HG03469 (cell line): ENCODE results near the gene GPBP1L1.
"Not testable (repeated sequence)": the region's sequence is repeated elsewhere in the genome, so short reads cannot be mapped to it uniquely, and the experiment has no call there.

Experiments used
- ATAC-seq: cut with Tn5 transposase; IDR thresholded peaks from one replicate; pipeline ENCODE4 v1.9.1; 2021; ENCODE audit warnings: mild to moderate bottlenecking, moderate library complexity, moderate number of reproducible peaks; ENCODE audit not compliant: unreplicated experiment

Gene GPBP1L1

GRCh38 chr1:45596765-45597164 lies 89.6 kb downstream of the GPBP1L1 start:
- not testable (repeated sequence) for ATAC-seq

DNA sequence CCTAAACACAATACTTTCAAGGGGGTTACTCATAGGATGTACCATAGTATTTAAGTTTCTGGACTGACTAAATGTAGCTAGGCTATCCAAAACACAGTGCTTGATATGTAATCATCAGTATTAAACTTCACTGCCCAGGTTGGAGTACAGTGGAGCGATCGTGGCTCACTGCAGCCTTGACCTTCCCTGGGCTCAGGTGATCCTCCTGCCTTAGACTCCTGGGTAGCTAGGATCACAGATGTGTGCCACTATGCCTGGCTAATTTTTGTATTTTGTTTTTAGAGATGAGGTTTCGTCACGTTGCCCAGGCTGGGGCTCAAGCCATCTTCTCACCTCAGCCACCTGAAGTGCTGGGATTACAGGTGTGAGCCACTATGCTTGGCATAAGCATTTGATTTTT lies 91.9 kb downstream of the GPBP1L1 start:
- ATAC-seq, result no peak

GRCh38 chr1:45589861-45590260 lies 96.5 kb downstream of the GPBP1L1 start:
- no peak for ATAC-seq

DNA sequence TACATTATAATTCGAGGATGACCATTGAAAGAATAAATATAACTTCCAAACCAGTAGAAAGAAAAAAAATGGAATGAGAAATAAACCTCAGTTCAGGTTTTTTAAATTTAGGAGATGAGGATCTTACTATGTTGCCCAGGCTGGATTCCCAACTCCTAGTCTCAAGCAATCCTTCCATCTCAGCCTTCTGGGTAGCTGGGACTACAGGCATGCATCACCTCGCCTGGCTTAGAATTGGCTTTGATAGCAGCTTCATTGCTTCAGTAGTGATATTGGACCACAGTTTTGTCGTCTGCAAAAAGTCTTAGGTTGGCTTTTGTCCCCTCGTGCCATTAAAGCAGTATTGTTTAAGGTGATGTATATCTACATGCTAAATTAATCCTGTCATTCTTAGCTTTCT lies 99.6 kb downstream of the GPBP1L1 start:
- ATAC-seq, result no peak

GRCh38 chr1:45585496-45586075 lies 100.7 kb downstream of the GPBP1L1 start:
- ATAC-seq, result no peak

GRCh38 chr1:45585110-45585426 lies 101.3 kb downstream of the GPBP1L1 start:
- no peak for ATAC-seq

- no peak for ATAC-seq
Observed at GRCh38 chr1:45584351-45585109, 101.8 kb downstream of the GPBP1L1 start.

DNA sequence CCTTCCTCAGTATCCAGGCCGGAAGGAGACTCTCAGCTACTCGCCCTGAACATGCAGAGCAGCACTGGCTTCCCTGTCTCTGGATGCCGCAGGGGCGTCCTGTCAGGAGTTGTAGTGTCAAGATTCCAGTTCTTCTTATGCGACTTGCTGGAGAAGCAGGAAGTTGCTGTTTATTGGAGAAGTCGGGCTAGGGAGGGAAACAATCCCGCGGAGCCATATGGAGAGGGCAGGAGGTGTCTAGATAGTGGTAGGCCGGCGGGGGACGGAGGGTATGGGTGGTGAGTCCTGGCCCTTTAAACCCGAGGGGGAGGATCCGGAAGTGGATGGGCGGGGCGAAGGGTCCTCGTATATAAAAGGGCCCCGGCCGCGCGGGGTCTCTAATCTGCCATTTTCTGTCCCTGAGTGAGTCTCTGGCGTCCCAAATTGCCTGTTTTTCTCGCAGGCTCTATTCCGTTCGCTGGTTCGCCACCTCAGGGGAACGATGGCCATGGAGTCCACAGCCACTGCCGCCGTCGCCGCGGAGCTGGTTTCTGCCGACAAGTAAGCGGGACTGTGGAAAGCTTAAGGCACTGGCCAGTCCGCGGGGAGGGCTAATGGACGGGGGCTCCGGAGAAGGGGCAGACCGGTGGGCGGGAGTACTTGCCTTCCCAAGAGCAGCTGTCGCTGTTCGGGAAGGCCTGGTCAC lies 102.5 kb downstream of the GPBP1L1 start, which contains the start of gene NASP:
Gene NASP, plus strand, starts transcription at position 376 of the 685 bp plus-strand sequence. Its CDS starts 106 bp downstream, at position 482.
- ATAC-seq, result peak; percentile 20

DNA sequence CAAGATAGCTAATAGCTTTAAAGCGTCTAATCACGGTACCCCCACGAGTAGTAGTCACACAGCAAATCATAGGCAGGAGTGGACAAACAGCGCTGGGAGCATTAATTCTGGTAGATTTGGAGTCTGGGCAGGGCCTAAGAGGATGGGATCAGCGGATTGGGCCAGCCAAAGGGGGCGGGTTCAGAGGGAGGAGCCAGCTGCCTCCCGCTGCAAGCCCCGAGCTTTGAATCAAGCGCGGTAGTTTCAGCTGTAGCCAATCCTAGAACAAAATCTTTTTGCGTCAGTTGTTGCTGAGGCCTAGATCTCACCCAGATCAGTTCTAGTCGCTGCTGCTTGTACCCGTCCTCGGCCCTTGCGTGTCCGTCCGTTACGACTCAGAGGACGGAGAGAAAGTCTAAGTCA lies 103.1 kb downstream of the GPBP1L1 start:
- ATAC-seq, result peak; percentile 72
